HPDE6-E6E7 (cell line): ENCODE measurements around the gene FAM170B.

Experiments used
- DNase-seq: peaks from one replicate; pipeline ENCODE4 v3.0.0; 2011; ENCODE audit warnings: missing footprints; ENCODE audit errors: extremely low spot score

Gene FAM170B

DNA sequence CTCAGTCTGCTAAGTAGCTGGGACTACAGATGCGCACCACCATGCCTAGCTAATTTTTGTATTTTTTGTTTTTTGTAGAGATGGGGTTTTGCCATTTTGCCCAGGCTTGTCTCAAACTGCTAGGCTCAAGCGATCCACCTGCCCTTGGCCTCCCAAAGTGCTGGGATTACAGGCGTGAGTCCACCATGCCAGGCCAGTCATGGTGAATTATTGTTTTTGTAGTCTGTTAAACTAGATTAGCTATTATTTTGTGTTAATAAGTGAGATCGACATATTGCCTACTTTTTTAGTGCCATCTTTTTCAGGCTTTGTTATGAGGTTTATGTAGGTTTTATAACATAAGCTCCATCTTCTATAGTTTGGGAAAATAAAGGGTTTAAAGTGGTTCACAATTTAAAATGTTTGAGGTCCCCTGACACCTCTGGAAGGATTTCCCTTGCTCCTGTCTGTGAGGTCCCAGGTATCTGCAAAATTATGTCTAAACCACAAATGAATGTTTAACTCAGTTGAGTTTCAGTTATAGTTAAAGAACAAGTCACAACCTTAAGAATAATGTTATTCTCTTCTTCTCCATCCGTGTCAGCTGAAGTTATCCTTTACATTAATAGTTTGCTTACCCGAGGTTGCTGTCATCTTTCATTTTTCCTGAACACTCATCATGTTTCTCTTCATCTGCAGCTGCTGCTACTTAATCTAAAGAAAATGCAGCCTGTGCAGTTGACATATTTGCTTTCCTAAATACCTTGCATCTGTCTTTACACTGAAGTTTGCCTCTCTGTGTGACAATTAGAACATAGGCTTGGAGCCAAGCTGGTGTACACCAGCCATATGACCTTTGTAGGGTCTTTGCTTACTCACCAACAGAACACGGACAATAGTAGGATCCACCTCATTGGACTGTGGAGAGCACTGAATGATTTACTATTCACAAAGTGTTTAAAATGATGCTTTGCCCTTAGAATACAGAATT, 9.6 kb downstream of the FAM170B start:
- DNase-seq: no peak

DNA sequence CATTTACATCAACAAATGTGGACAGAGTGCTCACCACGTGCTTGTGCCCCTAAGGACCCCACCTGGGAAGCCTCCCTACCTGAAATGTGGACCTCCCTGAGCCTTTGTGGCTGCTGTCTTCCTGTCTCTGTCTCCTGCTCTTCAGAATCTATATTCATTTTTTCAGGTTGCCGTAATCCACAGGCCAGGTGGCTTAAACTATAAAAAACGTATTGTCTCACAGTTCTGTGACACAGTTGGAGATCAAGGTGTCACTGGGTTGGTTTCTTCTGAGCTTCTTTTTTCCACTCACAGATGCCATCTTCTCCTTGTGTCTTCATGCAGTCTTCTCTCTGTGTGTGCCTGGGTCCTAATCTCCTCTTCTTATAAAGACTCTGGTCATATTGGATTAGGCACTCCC, 12.9 kb downstream of the FAM170B start:
- no peak for DNase-seq

DNA sequence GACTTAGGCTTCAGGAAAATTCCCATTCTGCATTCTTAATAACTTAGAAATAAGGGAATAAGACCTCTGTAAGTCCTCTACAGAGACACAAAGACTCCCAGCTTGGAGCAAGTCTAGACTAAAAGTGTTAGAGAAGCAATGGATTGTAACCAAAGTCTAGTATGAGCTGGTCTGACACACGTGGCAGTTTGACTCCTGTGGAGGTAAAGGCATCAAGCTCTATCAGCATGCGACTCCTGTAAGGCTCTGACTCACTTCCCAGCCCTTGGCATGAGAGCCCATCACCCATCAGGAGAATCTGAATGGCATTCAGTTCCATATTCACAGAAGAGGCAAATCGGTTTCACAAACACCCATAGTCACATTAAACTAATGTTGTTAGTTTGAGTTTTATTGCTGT, 14.1 kb downstream of the FAM170B start:
- no peak for DNase-seq

DNA sequence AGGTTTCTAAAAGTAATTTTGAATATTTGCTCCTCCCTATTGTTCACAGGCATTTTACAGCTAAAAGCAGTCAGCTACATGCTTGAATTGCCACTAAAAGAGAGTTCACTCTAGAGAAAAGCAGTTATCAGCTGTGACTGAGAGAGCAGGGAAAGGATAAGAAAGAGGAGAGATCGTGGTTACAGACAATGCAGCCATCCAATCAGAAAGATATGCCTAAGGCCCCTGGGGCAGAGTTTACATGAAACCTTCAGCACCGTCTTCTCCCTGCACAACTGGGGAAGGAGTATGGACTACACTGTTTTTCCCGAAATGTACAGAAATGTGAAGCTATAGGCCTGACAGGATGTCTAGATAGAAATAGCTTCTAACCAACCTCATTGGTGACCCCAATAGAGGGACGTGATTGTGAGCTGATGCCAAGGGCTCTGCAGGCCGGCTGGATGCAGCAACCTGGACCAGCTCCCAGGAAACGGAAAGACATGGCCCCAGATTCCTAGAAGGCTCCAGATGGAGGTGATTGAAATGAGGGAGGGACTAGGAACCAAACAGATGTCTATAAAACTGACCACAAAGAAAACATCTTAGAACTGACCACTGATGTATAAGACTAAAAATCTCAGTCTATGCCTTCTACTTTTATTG, 15.3 kb downstream of the FAM170B start:
- no peak for DNase-seq

DNA sequence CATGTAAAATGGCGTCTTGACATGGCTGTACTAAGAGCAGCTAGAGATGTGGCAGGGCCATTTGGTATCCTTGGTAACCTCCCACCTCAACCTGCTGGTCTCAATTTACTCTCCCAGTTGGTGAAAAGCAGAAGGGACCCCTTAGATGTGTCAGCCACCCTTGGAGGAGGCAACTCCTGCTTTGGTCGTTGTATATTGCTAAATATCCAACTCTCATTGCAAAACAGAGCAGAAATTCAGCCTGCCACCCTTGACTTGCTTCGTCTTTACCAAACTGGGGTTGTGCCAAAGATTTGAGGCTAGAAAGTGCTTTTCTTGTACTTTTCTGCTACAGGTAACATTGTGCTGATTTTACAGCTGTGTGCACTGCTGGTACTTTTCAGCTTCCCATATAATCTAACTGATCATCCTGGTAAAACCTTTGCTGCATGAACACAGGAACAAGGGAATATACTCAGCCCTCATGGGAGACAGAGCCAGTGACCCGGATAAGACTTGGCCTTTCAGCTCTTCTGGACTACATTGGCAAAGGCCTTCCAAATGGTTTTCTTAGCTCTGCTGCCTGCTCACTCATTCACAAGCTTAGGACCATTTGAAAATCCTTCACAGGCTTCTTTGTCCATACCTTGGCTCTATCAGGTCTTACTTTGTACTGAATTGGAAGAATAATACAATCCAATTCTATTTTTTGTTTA, 16.3 kb downstream of the FAM170B start:
- no peak for DNase-seq

DNA sequence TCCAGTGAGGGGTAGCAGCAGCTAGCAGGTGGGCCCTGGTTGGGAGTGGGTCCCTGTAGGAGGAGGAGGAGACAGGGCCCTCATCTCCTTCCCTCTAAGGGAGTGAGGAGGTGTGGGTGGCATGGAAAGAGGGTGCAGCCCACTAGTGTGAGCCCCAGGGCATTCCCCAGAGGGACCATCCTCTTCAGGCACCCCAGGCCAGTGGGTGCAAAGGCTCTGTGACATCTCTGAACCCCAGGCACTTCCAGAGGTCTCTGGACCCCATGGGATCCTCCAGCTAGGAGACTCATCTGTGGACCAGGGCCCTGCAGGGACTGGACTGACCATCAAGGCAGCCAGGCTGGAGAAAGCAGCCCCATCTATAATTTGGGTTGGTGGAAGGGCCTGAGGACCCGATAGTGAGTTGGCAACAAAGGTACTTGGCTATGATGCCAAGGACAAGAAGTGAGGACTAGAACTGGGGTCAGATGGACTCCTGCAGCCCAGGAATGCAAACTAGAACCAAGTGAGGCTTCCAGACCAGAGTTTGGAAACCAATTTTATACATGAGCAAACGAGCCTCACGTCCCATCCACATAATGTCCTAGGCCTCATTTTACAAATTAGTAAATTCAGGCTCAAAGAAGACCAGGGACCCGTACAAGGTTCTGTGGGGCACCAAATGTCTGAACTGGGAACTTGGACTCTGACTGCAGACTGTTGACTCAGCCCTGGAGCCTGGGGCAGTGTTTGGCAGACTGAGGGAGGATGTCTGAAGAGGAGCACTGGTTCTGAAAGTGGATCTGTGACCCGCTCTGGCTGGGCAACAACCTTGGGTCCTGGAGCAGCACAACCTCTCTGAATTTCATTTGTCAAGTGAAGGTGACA, 17.1 kb downstream of the FAM170B start:
- no peak for DNase-seq

DNA sequence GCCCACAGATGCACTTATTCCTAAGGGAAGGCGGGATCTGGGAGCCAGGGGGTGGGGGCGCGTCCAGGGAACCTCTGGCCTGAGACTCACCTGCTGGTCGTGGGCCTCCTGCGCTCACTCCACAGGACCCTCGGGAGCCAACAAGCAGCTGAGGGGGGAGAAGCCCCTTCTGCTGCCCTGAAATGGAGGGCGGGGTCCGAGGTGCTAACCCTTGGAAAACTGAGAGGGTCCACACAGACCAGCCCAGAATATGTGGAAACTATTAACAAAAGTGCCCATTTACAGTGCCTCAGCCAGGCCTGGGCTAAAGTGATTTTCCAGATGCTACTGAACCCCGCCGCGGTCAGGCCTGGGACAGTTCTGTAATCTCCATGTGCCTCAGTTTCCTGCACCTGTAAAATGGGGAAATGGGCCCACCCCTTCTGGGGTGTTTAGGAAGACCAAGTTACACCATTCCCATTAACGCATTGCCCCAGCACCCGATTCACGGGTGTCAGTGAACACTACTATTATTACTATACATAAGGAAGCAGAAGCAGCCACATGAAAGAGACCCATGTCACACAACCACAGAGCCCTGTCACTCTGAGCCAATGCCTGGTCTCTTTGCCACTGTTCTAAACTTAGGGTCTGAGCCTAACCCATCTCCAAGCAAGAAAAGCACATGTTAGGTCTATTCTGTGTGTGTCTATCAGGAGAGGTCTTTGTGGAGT, 17.9 kb downstream of the FAM170B start:
- DNase-seq: no peak

DNA sequence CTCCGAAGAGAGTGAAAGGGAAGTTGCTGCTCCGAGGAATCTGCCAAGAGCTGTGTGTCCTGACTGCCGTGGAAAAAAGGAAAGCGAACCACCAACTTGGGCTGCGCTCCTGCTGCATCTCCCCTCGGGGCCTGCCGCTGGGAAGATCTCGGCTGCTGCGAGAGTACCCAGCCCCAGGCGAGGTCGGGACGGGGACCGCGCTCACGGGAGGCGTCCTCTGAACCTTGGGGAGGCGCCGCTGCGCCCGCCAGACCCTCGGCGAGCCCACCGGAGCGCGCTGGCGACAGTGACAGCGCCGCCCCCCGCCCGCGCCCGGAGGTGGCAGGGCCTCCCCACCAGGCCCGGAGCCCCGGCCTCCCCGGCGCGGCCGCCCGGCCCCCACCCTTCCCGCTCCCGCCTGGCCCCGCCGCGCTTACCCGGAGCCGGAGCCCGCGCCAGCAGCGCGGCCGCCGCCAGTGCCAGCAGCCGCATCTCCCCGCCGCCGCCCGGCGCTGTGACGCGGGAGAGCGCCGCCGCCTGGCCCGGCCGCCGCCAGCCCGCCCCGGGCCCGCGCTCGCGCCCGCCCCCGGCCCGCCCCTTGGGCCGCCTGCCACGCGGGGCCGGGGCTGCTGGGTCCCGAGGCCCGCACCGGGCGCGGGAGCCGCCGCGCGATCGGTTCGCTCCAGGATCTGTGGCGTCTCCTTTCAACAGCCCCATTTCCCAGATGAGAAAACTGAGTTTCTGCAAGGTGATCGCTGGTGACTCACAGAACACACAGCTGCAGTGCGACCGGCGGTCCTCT, 18.6 kb downstream of the FAM170B start, which contains the start of gene VSTM4:
Gene VSTM4 (minus strand): TSS at position 508 of the 781 bp plus-strand sequence. CDS start 37 bp downstream, at position 471.
- DNase-seq: no peak

DNA sequence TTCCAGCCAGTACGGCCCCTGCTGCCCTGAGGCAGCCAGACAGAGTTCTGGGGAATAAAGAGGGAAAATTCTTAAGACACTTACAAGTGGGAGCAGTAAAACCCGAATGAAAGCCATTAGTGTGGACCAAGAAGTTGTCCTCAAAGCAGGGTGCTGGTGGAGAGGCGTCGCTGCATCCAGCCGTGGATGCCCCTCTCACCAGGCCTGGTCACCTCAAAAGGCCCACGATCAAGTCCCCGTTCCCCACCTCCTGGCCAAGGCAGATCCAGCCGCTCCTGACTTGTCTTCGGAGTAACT, 19.2 kb downstream of the FAM170B start:
- DNase-seq: no peak

DNA sequence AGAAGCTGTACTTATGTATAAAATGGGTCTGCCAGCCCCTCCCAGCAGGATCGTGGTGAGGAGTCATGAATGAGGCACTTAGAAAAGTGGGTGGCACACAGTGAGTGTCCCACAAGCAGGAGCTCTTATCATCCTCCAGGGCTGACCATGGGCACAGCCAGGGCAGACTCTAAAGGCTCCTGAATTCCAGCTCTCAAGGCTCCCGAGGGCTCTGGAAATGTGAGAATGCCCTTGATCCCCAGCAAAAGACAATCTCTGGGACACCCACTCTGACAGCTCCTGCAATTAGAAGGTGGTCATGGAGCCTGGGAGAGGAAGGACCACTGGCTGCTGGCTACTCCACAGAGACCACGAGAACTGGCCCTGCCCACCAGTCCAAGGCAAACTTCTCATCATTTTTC, 20.1 kb downstream of the FAM170B start:
- no peak for DNase-seq

DNA sequence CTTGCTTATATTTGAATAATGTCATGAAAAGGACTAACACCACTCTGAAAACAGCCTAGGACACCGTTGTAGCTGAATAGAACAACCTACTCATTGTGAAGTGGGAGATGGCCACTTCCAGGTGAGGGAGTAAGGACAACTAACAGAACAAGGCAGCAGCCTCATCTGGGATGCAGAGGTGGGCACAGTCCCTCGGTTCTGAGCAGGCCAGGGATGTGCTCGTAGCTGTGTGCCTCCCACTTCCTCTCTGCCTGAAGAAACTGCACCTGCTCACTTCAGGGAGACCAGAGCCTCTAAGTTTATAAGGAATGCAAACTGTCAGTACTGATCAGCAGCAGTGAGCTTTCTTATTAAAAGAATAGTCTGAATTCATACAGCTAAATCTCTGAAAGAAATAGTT, 21.0 kb downstream of the FAM170B start:
- DNase-seq: no peak

DNA sequence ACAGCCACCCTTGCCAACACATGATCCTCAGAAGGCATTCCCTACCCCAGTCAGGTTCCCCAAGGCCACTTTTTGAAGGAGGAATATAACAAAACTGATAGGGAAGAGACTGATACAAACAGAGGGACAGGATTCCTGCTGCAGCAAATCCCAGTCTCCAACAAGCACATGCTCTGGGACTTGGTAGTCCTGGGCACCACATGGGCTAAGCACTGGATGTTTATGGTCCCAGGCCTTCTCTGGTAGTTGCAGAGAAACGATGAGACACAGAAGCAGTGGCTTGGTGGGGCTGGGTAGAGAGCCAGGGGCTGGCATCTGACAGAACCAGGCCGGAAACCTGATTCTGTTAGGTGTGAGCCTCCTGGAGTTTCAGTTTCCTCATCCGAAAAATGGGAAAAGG, 21.7 kb downstream of the FAM170B start:
- no peak for DNase-seq

DNA sequence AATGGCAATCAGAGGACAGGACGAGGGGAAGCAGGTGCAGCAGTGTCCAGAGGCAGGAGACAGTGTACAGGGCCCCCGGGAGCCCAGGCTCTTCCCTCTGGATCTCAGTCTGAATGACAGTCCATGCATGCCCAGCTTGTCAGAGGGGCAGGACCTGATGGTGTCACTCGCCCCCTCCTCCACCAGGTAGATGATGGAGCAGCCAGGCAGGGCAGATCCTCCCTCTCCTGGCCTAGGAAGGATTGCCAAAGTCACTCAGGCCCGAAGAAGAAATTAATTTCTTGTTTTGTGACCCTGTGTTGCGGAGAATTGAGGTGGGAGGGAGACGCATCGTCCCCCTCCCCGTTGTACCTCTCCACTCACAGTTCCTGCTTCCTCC, 22.5 kb downstream of the FAM170B start:
- no peak for DNase-seq

DNA sequence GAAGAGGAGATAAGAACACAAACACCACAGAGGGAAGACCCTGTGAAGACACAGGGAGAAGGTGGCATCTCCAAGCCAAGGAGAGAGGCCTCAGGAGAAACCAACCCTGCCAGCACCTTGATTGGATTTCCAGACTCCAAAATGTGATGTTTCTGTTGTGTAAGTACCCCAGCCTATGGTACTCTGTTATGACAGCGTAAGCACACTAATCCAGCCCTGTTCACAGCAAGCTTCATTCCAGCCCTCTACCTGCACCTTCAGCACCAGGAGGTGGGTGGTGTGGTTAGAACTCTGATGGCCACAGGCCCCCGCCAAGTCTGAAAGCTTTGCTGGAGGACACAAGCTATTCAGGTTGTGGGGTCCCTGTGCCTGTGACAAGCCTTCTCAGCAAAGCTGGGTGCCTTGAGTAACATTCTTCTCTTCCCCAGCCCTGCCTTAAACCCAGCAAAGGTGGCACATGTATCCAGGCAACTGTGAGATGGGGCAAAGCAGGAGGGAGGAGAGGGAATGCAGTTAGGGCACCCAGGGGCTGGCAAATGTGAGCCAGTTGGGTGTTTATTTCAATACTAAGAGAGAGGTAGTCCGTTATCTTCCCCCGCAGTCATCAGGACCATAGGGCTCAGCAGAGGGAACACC, 23.0 kb downstream of the FAM170B start:
- DNase-seq: no peak

DNA sequence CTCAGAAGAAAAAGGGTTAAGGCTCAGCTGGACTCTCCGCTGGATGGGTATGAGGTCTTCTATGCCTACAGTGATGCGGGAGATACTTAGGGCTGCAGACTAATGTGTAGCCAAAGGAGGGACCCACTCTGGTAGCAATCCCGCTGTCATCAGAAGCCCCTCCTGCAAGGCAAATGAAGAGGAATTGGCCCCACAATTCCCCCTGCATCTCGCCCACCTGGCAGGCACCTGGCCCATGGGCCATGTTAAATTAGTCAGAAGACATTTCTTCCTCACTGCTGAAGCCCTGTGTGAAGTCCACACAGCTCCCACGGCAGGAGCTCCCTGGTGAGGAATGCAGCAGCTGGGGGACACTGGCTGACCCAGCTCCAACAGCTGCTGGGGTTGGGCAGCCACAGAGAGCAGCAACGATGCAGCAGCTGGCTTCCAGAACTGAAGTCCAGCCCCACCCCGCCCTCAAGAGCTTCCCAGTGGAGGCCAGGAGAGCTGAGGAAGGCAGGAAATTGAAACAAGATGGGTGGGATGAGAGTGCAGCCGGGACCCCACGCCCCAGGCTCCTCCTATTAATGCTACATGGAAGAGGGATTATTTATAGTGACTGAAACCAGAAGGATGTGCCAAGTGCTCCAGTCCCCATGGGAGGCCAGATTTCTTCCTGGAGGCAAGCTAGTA, 24.0 kb downstream of the FAM170B start:
- no peak for DNase-seq

DNA sequence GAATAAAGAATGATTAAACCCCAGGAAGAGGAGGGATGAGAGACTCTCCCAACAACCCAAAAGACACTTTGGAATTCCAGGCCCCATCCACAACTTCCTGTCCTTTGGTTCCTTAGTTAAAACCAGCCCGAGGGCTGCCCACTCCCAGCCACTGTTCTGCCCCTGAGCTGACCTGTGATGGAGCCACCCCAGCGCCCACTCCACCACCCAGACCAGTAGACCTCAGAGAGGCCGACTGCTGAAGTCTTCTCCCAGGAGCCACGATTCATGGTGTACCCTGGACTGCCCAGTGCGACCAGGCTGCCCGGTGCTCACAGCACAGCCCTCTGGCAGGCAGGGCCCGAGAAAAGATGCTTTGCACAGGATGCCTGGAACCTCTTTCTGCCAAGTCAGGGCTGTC, 25.2 kb downstream of the FAM170B start:
- DNase-seq: no peak

DNA sequence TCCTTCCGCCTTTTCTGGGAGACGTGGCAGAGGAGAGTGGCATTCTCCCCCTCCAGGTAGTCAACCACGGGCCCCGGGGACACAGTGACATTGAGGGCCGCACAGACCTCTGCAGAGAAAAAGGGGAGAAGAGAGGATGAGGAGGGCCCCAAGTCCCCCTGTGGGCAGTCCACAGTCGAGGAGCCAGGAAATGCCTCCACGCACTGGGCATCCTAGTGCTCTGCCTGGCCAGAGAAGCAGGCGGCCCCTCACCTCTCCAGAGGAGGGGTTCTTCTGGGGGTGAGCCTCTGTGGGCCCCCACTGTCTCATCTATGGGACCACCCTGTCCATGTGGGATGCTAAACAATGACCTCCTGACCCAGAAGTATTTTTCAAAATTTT, 25.9 kb downstream of the FAM170B start:
- DNase-seq: no peak

DNA sequence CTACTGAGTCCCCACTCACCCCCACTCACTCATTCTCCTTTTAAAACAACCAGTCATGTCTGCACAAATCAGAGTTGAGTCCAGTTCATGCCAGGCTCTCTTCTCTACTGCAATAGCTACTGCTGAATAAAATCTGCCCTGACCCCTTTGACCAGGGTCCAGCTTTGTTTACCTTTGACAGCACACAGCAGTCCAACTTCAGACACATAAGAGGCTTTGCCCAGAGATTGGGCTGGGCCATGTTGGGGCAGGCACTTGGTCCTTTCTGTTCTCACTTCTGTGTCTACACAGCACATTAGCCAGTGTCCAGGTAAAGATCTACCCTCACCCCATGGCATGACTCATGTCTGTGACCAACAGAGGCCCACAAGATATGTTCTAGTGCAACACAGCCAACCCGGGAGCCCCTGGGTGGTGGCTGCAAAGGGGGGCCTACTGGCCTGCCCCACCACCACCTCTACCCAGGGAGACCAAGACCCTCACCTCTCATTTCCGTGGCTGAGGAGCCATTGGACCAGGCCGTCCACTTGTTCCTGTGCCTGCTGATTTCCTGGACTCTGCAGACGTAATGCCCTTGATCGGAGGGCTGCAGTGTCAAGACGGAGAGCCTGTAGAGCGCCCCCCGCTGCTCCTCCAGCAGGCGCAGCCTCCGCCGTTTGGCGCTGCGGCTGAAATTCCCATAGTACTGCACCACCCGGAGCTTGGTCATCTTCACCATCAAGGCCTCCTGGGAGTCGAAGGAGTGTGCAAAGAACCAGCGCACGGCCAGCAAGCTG, 26.5 kb downstream of the FAM170B start:
- DNase-seq: no peak

DNA sequence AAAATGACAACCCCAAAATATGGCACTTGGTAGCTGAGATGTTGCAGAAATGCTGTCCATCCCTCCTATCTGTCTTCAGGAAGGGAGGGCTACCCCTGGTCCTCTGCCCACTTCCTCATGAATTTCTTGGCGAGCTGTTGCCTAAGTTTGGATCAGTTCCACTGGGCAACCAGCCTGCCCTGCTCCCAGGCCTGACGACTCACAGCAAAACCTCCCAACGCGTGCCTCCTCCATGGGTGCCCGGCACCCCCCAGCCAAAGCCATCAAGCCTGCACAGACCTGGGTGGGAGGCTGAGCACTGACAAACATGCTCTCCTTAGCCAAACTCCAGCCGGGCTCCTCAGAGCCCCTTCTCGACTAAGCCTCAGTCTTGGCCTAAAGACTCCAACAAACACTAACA, 27.4 kb downstream of the FAM170B start:
- DNase-seq: no peak
